Small intestine (tissue), 7 donors: Measurements from ENCODE around the gene TTC29. TPM values are rescaled to one million over a fixed set of nuclear protein-coding genes. Genes with fewer than 3 reads are reported as not detected.
"Not testable (repeated sequence)": the region's sequence is repeated elsewhere in the genome, so short reads cannot be mapped to it uniquely, and the experiment has no call there.

Experiments used
- DNase-seq, 2 donors: peaks; one replicate each; pipeline versions ENCODE4 v3.0.0 to v3.0.0-alpha.2; 2013
- FAIRE-seq: peaks from 2 replicates; lab custom pipeline; 2012; peaks lifted over from hg19 to GRCh38; lab: Jason Lieb, UNC
- H3K27ac ChIP-seq, 3 donors: one replicate each; pipeline ENCODE4 v1.5.1; 2013; ENCODE audit warnings: low read length in 2 of 3, mild to moderate bottlenecking in 2 of 3, control low read depth in 1 of 3, inconsistent platforms in 1 of 3, low read depth in 1 of 3, moderate library complexity in 1 of 3
- H3K27me3 ChIP-seq, 3 donors: one replicate each; pipeline ENCODE4 v1.6.1; 2013; ENCODE audit warnings: low read length in 3 of 3, inconsistent platforms in 1 of 3; ENCODE audit not compliant: control insufficient read depth in 3 of 3, insufficient read depth in 3 of 3
- H3K36me3 ChIP-seq, 3 donors: one replicate each; pipeline ENCODE4 v1.6.1; 2013; ENCODE audit warnings: low read length in 3 of 3, inconsistent platforms in 1 of 3, low read depth in 1 of 3, mild to moderate bottlenecking in 1 of 3, moderate library complexity in 1 of 3; ENCODE audit not compliant: control insufficient read depth in 3 of 3, insufficient read depth in 2 of 3
- H3K4me1 ChIP-seq, 3 donors: one replicate each; pipeline ENCODE4 v1.6.1; 2013; ENCODE audit warnings: low read length in 2 of 3, inconsistent platforms in 1 of 3, low read depth in 1 of 3, mild to moderate bottlenecking in 1 of 3, moderate library complexity in 1 of 3; ENCODE audit not compliant: control insufficient read depth in 3 of 3, insufficient read depth in 2 of 3
- H3K4me3 ChIP-seq, 3 donors: one replicate each; pipeline ENCODE4 v1.5.1; 2013; ENCODE audit warnings: low read length in 3 of 3, control low read depth in 1 of 3, inconsistent platforms in 1 of 3, low read depth in 1 of 3, mild to moderate bottlenecking in 1 of 3, moderate library complexity in 1 of 3
- H3K9me3 ChIP-seq, 2 donors: one replicate each; pipeline ENCODE4 v1.6.1; 2013; ENCODE audit warnings: low read depth in 1 of 2, low read length in 1 of 2; ENCODE audit not compliant: control insufficient read depth in 2 of 2, insufficient read depth in 1 of 2
- WGBS, 3 donors: extraction: QIAGEN DNeasy Blood & Tissue Kit; methylation state at CpG; one replicate each; pipeline ENCODE4 v1.1.7; 2013; 5-methylcytosine and 5-hydroxymethylcytosine counted together
- polyA plus RNA-seq, 4 donors: library from polyadenylated mRNA; stranded (reverse) in 3 of 4; unstranded in 1 of 4; fragments of 200-250 nt in 3 of 4; fragments of 120-200 nt in 1 of 4; gene quantifications; one replicate each; pipeline versions ENCODE4 v1.2.1 to v1.2.3, GENCODE V29; 2013
- donor health status: healthy with polysubstance abuse.
- donor health status: control.
- donor health status: control.
- donor health status: Bipolar disorder and iron deficiency.
- donor health status: healthy.

The TTC29 gene
- polyA plus RNA-seq, 4 donors, result 0.16 TPM; not detected in 3

GRCh38 chr4:146739182-146739581 lies 206.5 kb downstream of the TTC29 start:
- FAIRE-seq (no peak), DNase-seq (no peak)
- 70 to 75% (median 72%) methylated on average over 3 of the region's 3 CpGs for WGBS, 3 donors
- no peak overlapping the region for H3K4me3 ChIP-seq
- no peaks in the 10 kb centered on the region for H3K27me3 ChIP-seq
- no peaks in the 10 kb centered on the region for H3K36me3 ChIP-seq
- H3K4me1 ChIP-seq, result no peaks in the 10 kb centered on the region
- no peaks in the 10 kb centered on the region for H3K9me3 ChIP-seq
- no peak overlapping the region for H3K27ac ChIP-seq

- not testable (repeated sequence) for FAIRE-seq, H3K27me3 ChIP-seq
These were observed 222.1 kb downstream of the TTC29 start for GRCh38 chr4:146723519-146723918.

GRCh38 chr4:146709956-146710355 lies 235.7 kb downstream of the TTC29 start:
- 81 to 91% (median 86%) methylated on average over 3 of the region's 3 CpGs for WGBS, 3 donors
- H3K4me3 ChIP-seq, result no peak overlapping the region
- DNase-seq (no peak), FAIRE-seq (no peak)
- H3K27ac ChIP-seq, result no peak overlapping the region
- H3K4me1 ChIP-seq, result no peaks in the 10 kb centered on the region
- H3K27me3 ChIP-seq, result no peaks in the 10 kb centered on the region
- H3K9me3 ChIP-seq, result no peaks in the 10 kb centered on the region
- H3K36me3 ChIP-seq, result no peaks in the 10 kb centered on the region

More at GRCh38 chr4:146723519-146723918, 222.1 kb downstream of the TTC29 start:
- not testable (repeated sequence) for H3K4me1 ChIP-seq, H3K4me3 ChIP-seq, H3K27ac ChIP-seq, H3K9me3 ChIP-seq, H3K36me3 ChIP-seq, DNase-seq
- WGBS, 3 donors, result 50 to 68% (median 51%) methylated on average over 1 of the region's 1 CpG

- Histone ChIP-seq H3K4me3 (no peak overlapping the region), H3K4me1 (no peaks in the 10 kb centered on the region), H3K9me3 (no peaks in the 10 kb centered on the region), H3K27ac (no peak overlapping the region), H3K27me3 (no peaks in the 10 kb centered on the region), H3K36me3 (no peaks in the 10 kb centered on the region)
- DNase-seq (no peak), FAIRE-seq (no peak)
- WGBS, 3 donors, result 87 to 94% (median 91%) methylated on average over 8 of the region's 8 CpGs
These were observed 245.8 kb downstream of the TTC29 start for GRCh38 chr4:146699910-146700309.

GRCh38 chr4:146674829-146675570 lies 270.7 kb downstream of the TTC29 start:
- no peak for DNase-seq
- no peaks in the 10 kb centered on the region for H3K9me3 ChIP-seq
- no peak overlapping the region for H3K4me3 ChIP-seq
- H3K27ac ChIP-seq, result no peak overlapping the region
- WGBS, 3 donors, result 78 to 89% (median 83%) methylated on average over 2 of the region's 2 CpGs
- H3K4me1 ChIP-seq, result no peaks in the 10 kb centered on the region
- H3K36me3 ChIP-seq, result no peaks in the 10 kb centered on the region
- H3K27me3 ChIP-seq, result no peaks in the 10 kb centered on the region
- no peak for FAIRE-seq

GRCh38 chr4:146663968-146664311 lies 281.7 kb downstream of the TTC29 start:
- H3K4me3 ChIP-seq, H3K27me3 ChIP-seq, FAIRE-seq, DNase-seq, H3K4me1 ChIP-seq, H3K27ac ChIP-seq, H3K9me3 ChIP-seq, H3K36me3 ChIP-seq: not testable (repeated sequence)
- 45 to 81% (median 64%) methylated on average over 2 to 6 of the region's 6 CpGs for WGBS, 3 donors

- Histone ChIP-seq H3K4me3 (no peak overlapping the region), H3K27ac (no peak overlapping the region), H3K9me3 (no peaks in the 10 kb centered on the region), H3K4me1 (no peaks in the 10 kb centered on the region), H3K27me3 (peaks cover 0 to 5% (median 2%) of the 10 kb centered on the region in 3 donors), H3K36me3 (no peaks in the 10 kb centered on the region)
- WGBS, 3 donors, result 59 to 60% (median 59%) methylated on average over 4 of the region's 4 CpGs
- no peak for FAIRE-seq
- no peak for DNase-seq
These were observed 284.3 kb downstream of the TTC29 start for GRCh38 chr4:146661367-146661766.
